ENCODE measurements around the gene UBTF.
A peak's percentile ranks its signal among the peaks of the same experiment; 100 is the strongest.

The UBTF gene

DNA sequence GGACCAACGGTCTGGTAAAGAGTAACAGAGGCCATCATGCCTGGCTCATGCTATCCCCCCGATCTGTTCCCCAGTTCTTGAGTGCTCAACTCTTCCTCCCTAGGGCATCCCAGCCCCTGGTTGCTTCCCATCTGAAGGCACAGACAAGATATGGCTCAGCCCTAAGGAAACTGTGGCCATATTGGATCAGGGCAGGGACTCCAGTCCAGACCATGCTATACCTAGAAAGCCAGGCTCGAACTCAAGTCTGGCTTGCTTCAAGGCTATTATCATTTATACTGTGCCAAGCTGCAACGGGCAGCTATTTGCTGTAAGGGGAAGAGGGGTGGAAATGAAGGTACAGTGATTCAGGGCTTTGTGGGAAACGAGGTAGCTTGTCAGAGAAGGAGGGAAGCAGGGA lies 2.8 kb downstream of the UBTF start:
- H3K9me3 ChIP-seq (ENCODE audit: control insufficient read depth, insufficient read depth, low read length): no peaks in the 10 kb centered on the region
- no peaks in the 10 kb centered on the region for H4K20me1 ChIP-seq (ENCODE audit: control insufficient read depth, insufficient read depth, low read depth, low read length)
- H3K27ac ChIP-seq (ENCODE audit: low read depth, low read length): peak overlapping the region; percentile 82
- H3K4me3 ChIP-seq (ENCODE audit: low read length): peak overlapping the region; percentile 96
- H3K9me2 ChIP-seq (replicated peaks; ENCODE audit: control insufficient read depth, low read length): no peaks in the 10 kb centered on the region
- H3F3A ChIP-seq (ENCODE audit: control insufficient read depth, insufficient read depth): peaks cover 20% of the 10 kb centered on the region
- peaks cover 60% of the 10 kb centered on the region for H3K79me2 ChIP-seq (ENCODE audit: control insufficient read depth, low read length)
- peaks cover 64% of the 10 kb centered on the region for H3K36me3 ChIP-seq (ENCODE audit: control insufficient read depth, low read length)
- no peaks in the 10 kb centered on the region for H3K27me3 ChIP-seq (ENCODE audit: control insufficient read depth, low read length)
- TF ChIP-seq, protein P1, sequence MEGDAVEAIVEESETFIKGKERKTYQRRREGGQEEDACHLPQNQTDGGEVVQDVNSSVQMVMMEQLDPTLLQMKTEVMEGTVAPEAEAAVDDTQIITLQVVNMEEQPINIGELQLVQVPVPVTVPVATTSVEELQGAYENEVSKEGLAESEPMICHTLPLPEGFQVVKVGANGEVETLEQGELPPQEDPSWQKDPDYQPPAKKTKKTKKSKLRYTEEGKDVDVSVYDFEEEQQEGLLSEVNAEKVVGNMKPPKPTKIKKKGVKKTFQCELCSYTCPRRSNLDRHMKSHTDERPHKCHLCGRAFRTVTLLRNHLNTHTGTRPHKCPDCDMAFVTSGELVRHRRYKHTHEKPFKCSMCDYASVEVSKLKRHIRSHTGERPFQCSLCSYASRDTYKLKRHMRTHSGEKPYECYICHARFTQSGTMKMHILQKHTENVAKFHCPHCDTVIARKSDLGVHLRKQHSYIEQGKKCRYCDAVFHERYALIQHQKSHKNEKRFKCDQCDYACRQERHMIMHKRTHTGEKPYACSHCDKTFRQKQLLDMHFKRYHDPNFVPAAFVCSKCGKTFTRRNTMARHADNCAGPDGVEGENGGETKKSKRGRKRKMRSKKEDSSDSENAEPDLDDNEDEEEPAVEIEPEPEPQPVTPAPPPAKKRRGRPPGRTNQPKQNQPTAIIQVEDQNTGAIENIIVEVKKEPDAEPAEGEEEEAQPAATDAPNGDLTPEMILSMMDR (IDR thresholded peaks at IDR 0.05; ENCODE audit: low read depth, low read length, poor library complexity, severe bottlenecking): no peak
- TF ChIP-seq EZH2phosphoT487 (IDR thresholded peaks at IDR 0.05; ENCODE audit: borderline replicate concordance, low read length): no peak
- peak overlapping the region; percentile 80 for H3K4me2 ChIP-seq (ENCODE audit: low read length)
- H3K4me1 ChIP-seq (ENCODE audit: control insufficient read depth, low read length): peaks cover 57% of the 10 kb centered on the region

DNA sequence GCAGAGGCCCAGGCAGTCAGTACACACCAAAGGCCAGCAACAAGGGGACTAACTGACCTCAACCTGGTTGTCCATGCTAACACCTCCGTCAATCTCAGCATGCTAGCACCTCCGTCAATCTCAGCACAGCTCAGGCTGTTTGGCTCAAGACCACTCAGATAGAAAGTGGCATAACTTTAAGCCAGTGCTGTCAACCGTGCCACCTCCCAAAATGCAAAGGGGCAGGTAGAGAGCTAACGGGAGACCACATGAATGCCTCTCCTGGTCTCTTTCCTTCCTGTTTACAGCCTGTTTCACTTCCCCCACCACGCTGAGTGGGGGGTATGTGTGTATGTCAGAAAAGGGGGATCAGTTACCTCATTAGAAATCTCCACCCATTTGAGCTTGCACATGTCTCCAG lies 3.3 kb downstream of the UBTF start:
- Histone ChIP-seq H3K27ac (ENCODE audit: low read depth, low read length) (peak overlapping the region; percentile 82), H4K20me1 (ENCODE audit: control insufficient read depth, insufficient read depth, low read depth, low read length) (no peaks in the 10 kb centered on the region), H3K4me1 (ENCODE audit: control insufficient read depth, low read length) (peaks cover 60% of the 10 kb centered on the region), H3K9me2 (replicated peaks; ENCODE audit: control insufficient read depth, low read length) (no peaks in the 10 kb centered on the region), H3K36me3 (ENCODE audit: control insufficient read depth, low read length) (peaks cover 69% of the 10 kb centered on the region), H3K4me2 (ENCODE audit: low read length) (peak overlapping the region; percentile 80), H3F3A (ENCODE audit: control insufficient read depth, insufficient read depth) (peaks cover 22% of the 10 kb centered on the region), H3K27me3 (ENCODE audit: control insufficient read depth, low read length) (no peaks in the 10 kb centered on the region), H3K9me3 (ENCODE audit: control insufficient read depth, insufficient read depth, low read length) (no peaks in the 10 kb centered on the region), H3K4me3 (ENCODE audit: low read length) (peak overlapping the region; percentile 96), H3K79me2 (ENCODE audit: control insufficient read depth, low read length) (peaks cover 55% of the 10 kb centered on the region)
- no peak for TF ChIP-seq EZH2phosphoT487 (IDR thresholded peaks at IDR 0.05; ENCODE audit: borderline replicate concordance, low read length)
- TF ChIP-seq, protein P1 (IDR thresholded peaks at IDR 0.05; ENCODE audit: low read depth, low read length, poor library complexity, severe bottlenecking): no peak

DNA sequence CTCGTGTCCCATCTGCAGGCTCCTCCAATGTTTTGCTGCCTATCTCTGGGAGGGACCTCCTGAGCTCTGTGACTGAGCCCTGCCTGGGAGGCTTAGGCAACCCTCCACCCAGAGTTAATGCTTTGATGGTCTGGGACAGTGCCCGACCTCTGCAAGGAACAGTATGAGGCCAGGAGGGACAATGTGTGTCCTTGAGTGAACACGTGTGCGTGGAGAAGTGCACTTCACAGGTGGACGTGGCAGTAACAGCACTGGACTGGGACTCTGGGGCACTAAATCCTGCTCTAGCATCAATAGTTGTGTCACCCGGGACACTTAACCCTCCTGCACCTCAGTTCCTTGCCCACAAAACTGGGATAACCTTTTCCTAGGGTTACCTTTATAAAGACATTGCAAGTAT lies 4.6 kb downstream of the UBTF start:
- Histone ChIP-seq H3K9me3 (ENCODE audit: control insufficient read depth, insufficient read depth, low read length) (no peaks in the 10 kb centered on the region), H3K4me2 (ENCODE audit: low read length) (peak overlapping the region; percentile 80; the same call in 1 of the 2 replicates), H3F3A (ENCODE audit: control insufficient read depth, insufficient read depth) (peaks cover 26% of the 10 kb centered on the region), H3K27ac (ENCODE audit: low read depth, low read length) (peak overlapping the region; percentile 3; the same call in 1 of the 2 replicates), H3K27me3 (ENCODE audit: control insufficient read depth, low read length) (no peaks in the 10 kb centered on the region), H4K20me1 (ENCODE audit: control insufficient read depth, insufficient read depth, low read depth, low read length) (no peaks in the 10 kb centered on the region), H3K9me2 (replicated peaks; ENCODE audit: control insufficient read depth, low read length) (no peaks in the 10 kb centered on the region), H3K4me3 (ENCODE audit: low read length) (no peak overlapping the region), H3K36me3 (ENCODE audit: control insufficient read depth, low read length) (peaks cover 80% of the 10 kb centered on the region), H3K79me2 (ENCODE audit: control insufficient read depth, low read length) (peaks cover 47% of the 10 kb centered on the region), H3K4me1 (ENCODE audit: control insufficient read depth, low read length) (peaks cover 73% of the 10 kb centered on the region)
- TF ChIP-seq EZH2phosphoT487 (IDR thresholded peaks at IDR 0.05; ENCODE audit: borderline replicate concordance, low read length): no peak
- TF ChIP-seq, protein P1 (IDR thresholded peaks at IDR 0.05; ENCODE audit: low read depth, low read length, poor library complexity, severe bottlenecking): no peak

DNA sequence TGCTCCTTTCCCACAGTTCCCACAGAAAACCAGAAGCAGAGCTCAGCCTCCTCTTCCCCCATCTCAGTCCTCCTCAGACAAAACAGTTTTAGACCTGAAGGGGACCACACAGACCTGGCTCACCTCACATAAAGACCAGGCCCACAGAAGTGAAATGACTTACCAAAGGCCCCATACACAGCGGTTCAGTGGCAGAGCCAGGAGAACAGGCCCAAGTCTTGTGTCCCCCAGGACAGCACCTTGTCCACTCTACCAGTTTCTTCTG lies 5.3 kb downstream of the UBTF start:
- Histone ChIP-seq H3K4me3 (ENCODE audit: low read length) (no peak overlapping the region), H3K27me3 (ENCODE audit: control insufficient read depth, low read length) (no peaks in the 10 kb centered on the region), H3K27ac (ENCODE audit: low read depth, low read length) (peak overlapping the region; percentile 3; the same call in 1 of the 2 replicates), H3K79me2 (ENCODE audit: control insufficient read depth, low read length) (peaks cover 53% of the 10 kb centered on the region), H4K20me1 (ENCODE audit: control insufficient read depth, insufficient read depth, low read depth, low read length) (no peaks in the 10 kb centered on the region), H3K4me1 (ENCODE audit: control insufficient read depth, low read length) (peaks cover 77% of the 10 kb centered on the region), H3K9me3 (ENCODE audit: control insufficient read depth, insufficient read depth, low read length) (no peaks in the 10 kb centered on the region), H3K4me2 (ENCODE audit: low read length) (no peak overlapping the region), H3K36me3 (ENCODE audit: control insufficient read depth, low read length) (peaks cover 87% of the 10 kb centered on the region), H3F3A (ENCODE audit: control insufficient read depth, insufficient read depth) (peaks cover 27% of the 10 kb centered on the region), H3K9me2 (replicated peaks; ENCODE audit: control insufficient read depth, low read length) (no peaks in the 10 kb centered on the region)
- TF ChIP-seq, protein P1 (IDR thresholded peaks at IDR 0.05; ENCODE audit: low read depth, low read length, poor library complexity, severe bottlenecking): no peak
- no peak for TF ChIP-seq EZH2phosphoT487 (IDR thresholded peaks at IDR 0.05; ENCODE audit: borderline replicate concordance, low read length)
